ENCODE measurements around the gene PDSS2. TPM values are rescaled to one million over a fixed set of nuclear protein-coding genes. Genes with fewer than 3 reads are reported as not detected.

The PDSS2 gene, protein sequence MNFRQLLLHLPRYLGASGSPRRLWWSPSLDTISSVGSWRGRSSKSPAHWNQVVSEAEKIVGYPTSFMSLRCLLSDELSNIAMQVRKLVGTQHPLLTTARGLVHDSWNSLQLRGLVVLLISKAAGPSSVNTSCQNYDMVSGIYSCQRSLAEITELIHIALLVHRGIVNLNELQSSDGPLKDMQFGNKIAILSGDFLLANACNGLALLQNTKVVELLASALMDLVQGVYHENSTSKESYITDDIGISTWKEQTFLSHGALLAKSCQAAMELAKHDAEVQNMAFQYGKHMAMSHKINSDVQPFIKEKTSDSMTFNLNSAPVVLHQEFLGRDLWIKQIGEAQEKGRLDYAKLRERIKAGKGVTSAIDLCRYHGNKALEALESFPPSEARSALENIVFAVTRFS
- total RNA-seq (2021; fragmentation: NEBNext Ultra II Directional; extraction: Animal tissue kit (Norgen Biotek cat#: 25700)), result 15.6 and 16.1 TPM in 2 replicates
- 10.7 TPM in 2 replicates for polyA plus RNA-seq (2011; rRNA removed)
- polyA plus RNA-seq (2011; cell fraction: cytosol; rRNA removed), result 10.7 TPM
- polyA plus RNA-seq (2011; cell fraction: nucleus; rRNA removed), result 16.1 TPM
- 10.0 to 13.8 TPM (median 10.7 TPM) in 4 replicates for polyA plus RNA-seq (2012, experiment 1 of 2)
- polyA plus RNA-seq (2012, experiment 2 of 2), result 4.5 TPM
- 8.5 TPM for polyA plus RNA-seq (2013, experiment 1 of 2)
- polyA plus RNA-seq (2013, experiment 2 of 2), result 8.2 TPM
- 22.7 and 24.0 TPM in 2 replicates for polyA minus RNA-seq (2011; rRNA and poly(A)+ RNA removed)
- polyA minus RNA-seq (2011; cell fraction: cytosol; rRNA and poly(A)+ RNA removed), result 11.0 TPM
- 45.2 TPM for polyA minus RNA-seq (2011; cell fraction: nucleus; rRNA and poly(A)+ RNA removed)
- long read RNA-seq, experiment 1, partial matches to known transcripts, result 11 of 26 reads
- long read RNA-seq, experiment 1, other reads (novel, unspliced or antisense), result 8 of 26 reads
- long read RNA-seq, experiment 2, partial matches to known transcripts, result 0 of 10 reads
- long read RNA-seq, experiment 2, other reads (novel, unspliced or antisense), result 6 of 10 reads

DNA sequence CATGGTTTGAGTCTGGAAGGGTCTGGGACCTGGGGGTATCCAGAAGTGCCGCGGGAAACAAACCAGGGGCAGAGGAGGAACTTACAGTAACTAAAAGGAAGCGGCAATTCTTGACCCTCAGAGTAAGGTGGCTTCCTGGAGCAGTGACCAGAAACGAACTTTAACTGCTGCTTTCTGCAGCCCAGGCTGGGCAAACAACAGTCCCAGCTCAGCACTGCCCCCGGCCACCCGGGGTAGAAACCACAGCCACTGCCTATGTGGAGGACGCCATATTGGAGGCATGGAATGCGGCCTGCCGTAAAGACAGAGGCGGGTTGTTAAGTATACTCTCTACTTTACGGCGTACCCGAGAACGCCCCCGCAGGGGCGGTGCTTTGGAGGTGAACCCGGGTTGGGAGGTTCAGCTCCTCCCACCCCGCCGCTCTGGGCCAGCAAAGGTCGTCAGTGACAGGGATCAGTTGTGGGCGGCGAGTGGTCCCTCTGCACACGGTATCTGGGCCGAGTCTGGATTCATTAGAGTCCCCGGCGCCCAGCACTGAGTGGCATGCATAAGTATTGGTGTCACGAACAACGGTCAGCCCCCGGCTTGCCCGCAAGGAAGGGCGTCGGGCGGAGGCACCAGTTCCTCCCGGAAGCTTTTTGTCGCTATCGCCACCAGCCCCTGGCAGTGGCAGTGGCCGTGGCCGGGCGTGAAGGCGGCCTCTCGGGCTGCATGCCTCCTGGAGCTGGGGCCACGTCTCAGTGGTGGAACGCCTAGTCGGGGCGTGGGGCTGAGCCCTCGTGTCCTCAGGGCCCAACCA is at the start of gene PDSS2:
Gene PDSS2 (minus strand): TSS at position 282 of the 800 bp plus-strand sequence. CDS start 279 bp downstream, at position 3.
- Histone ChIP-seq H2BK5ac (ENCODE audit: low read depth, low read length) (peak within 1 kb of the TSS; percentile 71), H3K18ac (ENCODE audit: extremely low read depth, low read length) (peak within 1 kb of the TSS; percentile 95), H2AFZ (ENCODE audit: low read length) (peak within 1 kb of the TSS; percentile 90), H2BK120ac (replicated peaks; ENCODE audit: low read depth, low read length) (no peak within 1 kb of the TSS), H2BK15ac (ENCODE audit: low read length) (peak within 1 kb of the TSS; percentile 66), H4K8ac (ENCODE audit: extremely low read depth, insufficient read depth, low read length) (peak within 1 kb of the TSS; percentile 91; the same call in 1 of the 2 replicates), H4K5ac (ENCODE audit: insufficient read length, low read depth, low read length) (peak within 1 kb of the TSS; percentile 55), H3K4me3 (ENCODE audit: extremely low read depth in 1 of 4, insufficient read depth in 2 of 4, low read depth in 3 of 4, low read length in 4 of 4) (peak within 1 kb of the TSS; percentile 90 to 100 (median 95)), H2BK20ac (ENCODE audit: low read length) (no peak within 1 kb of the TSS), H3K4ac (replicated peaks; ENCODE audit: insufficient read length, low read depth, low read length) (peak within 1 kb of the TSS; percentile 24), H3K23ac (ENCODE audit: insufficient read length) (no peak within 1 kb of the TSS), H2AK5ac (ENCODE audit: low read depth, low read length) (no peak within 1 kb of the TSS), H3K4me2 (ENCODE audit: insufficient read depth in 1 of 2, low read depth in 2 of 2, low read length in 2 of 2) (peak within 1 kb of the TSS; percentile 82 to 92), H3K4me1 (replicated peaks in 1 of 4; ENCODE audit: control insufficient read depth in 3 of 4, insufficient read depth in 4 of 4, low read length in 3 of 4) (peaks cover 0 to 3% (median 1%) of the 10 kb centered on the region in 4 experiments; a peak in 2 of 7 replicates), H3K9me3 (ENCODE audit: insufficient read depth in 2 of 2, low read depth in 1 of 2, low read length in 1 of 2) (no peaks in the 10 kb centered on the region), H3K27ac (ENCODE audit: low read depth, low read length) (peak within 1 kb of the TSS; percentile 70), H2BK12ac (ENCODE audit: low read depth, low read length) (peak within 1 kb of the TSS; percentile 30; the same call in 1 of the 2 replicates), H4K91ac (replicated peaks; ENCODE audit: insufficient read length, low read length) (peak within 1 kb of the TSS; percentile 12), H3K36me3 (ENCODE audit: control insufficient read depth in 2 of 4, insufficient read depth in 4 of 4, low read length in 3 of 4) (no peaks in the 10 kb centered on the region), H3K23me2 (ENCODE audit: low read depth, low read length) (peaks cover 9% of the 10 kb centered on the region), H3K79me1 (ENCODE audit: low read depth, low read length) (no peaks in the 10 kb centered on the region; the same call in 1 of the 2 replicates), H3K79me2 (ENCODE audit: control insufficient read depth in 1 of 2, insufficient read depth in 2 of 2, low read length in 2 of 2) (peaks cover 0 to 30% of the 10 kb centered on the region in 2 experiments; a peak in 2 of 4 replicates), H3K27me3 (replicated peaks in 1 of 4; ENCODE audit: control insufficient read depth in 3 of 4, extremely low read depth in 1 of 4, insufficient read depth in 3 of 4, low read length in 3 of 4) (no peaks in the 10 kb centered on the region), H3K14ac (ENCODE audit: insufficient read length) (no peak within 1 kb of the TSS), H4K20me1 (replicated peaks in 1 of 2; ENCODE audit: control insufficient read depth in 1 of 2, insufficient read depth in 2 of 2, low read length in 2 of 2) (no peaks in the 10 kb centered on the region), H3K56ac (replicated peaks; ENCODE audit: insufficient read length, low read depth, low read length) (peak within 1 kb of the TSS; percentile 59), H3K9ac (replicated peaks in 1 of 4; ENCODE audit: extremely low read depth in 1 of 4, low read depth in 3 of 4, low read length in 3 of 4) (peak within 1 kb of the TSS; percentile 52 to 84 (median 79))
- POLR2A ChIA-PET (ENCODE audit: partially characterized antibody), result interaction anchor here (0.8 to 3.4 kb wide), 17 partner anchors 8 to 344 kb away, joined by 3 to 26 read pairs (median 3); partner anchors contain the start of genes BEND3 and SOBP
- CTCF ChIA-PET (ENCODE audit: partially characterized antibody), result interaction anchor here (0.6 to 2.6 kb wide), 31 partner anchors 8 to 343 kb away, joined by 3 to 15 read pairs (median 4); partner anchors contain the start of gene SOBP
- FAIRE-seq, result peak; percentile 81
- peak; percentile 89 to 95 for DNase-seq (ENCODE audit: low read depth in 1 of 2, low spot score in 2 of 2)
- 3% methylated on average over 46 of the region's 46 CpGs; no CpG with 5 or more reads in 1 of the 2 experiments for WGBS, 2 experiments (ENCODE audit: extremely low coverage in 1 of 2, insufficient coverage in 1 of 2, insufficient read length in 1 of 2, insufficient replicate concordance in 2 of 2, low coverage in 1 of 2, low lambda C conversion rate in 2 of 2, missing lambda C conversion rate in 1 of 2)
- TF ChIP-seq CHD1 (IDR thresholded peaks at IDR 0.05; ENCODE audit: low read depth, low read length), result no peak
- TF ChIP-seq POU5F1 (IDR thresholded peaks at IDR 0.05; ENCODE audit: low read depth, low read length), result no peak
- TF ChIP-seq, protein P1, sequence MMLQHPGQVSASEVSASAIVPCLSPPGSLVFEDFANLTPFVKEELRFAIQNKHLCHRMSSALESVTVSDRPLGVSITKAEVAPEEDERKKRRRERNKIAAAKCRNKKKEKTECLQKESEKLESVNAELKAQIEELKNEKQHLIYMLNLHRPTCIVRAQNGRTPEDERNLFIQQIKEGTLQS (IDR thresholded peaks at IDR 0.05; ENCODE audit: insufficient read depth, low read depth, low read length), result peak; percentile 86
- peak; percentile 83; the same call in 1 of the 2 replicates for TF ChIP-seq RBBP5 (IDR thresholded peaks at IDR 0.05; ENCODE audit: borderline replicate concordance, low read depth, low read length)
- TF ChIP-seq SUZ12 (IDR thresholded peaks at IDR 0.05; ENCODE audit: low read length), result no peak
